HG03442 (cell line): ENCODE data around the gene FAM149A.
A peak's percentile ranks its signal among the peaks of the same experiment; 100 is the strongest.

Source experiments
- ATAC-seq: cut with Tn5 transposase; IDR thresholded peaks from one replicate; pipeline ENCODE4 v1.9.1; 2021; ENCODE audit warnings: mild to moderate bottlenecking, moderate library complexity; ENCODE audit not compliant: unreplicated experiment

Gene FAM149A

GRCh38 chr4:186200516-186200915 lies 96.0 kb downstream of the FAM149A start:
- ATAC-seq: no peak

- no peak for ATAC-seq
These were observed 96.5 kb downstream of the FAM149A start for GRCh38 chr4:186201010-186201409.

- peak; percentile 100 for ATAC-seq
These were observed 97.2 kb downstream of the FAM149A start for GRCh38 chr4:186201535-186202230.

GRCh38 chr4:186202490-186203140 lies 98.1 kb downstream of the FAM149A start:
- ATAC-seq: no peak

GRCh38 chr4:186203406-186203805 lies 98.9 kb downstream of the FAM149A start:
- no peak for ATAC-seq

- ATAC-seq: no peak
These were observed 99.6 kb downstream of the FAM149A start for GRCh38 chr4:186204103-186204559.

- no peak for ATAC-seq
These were observed 100.2 kb downstream of the FAM149A start for GRCh38 chr4:186204686-186205085.

- no peak for ATAC-seq
These were observed 100.7 kb downstream of the FAM149A start for GRCh38 chr4:186205156-186205555.

GRCh38 chr4:186216465-186217024 lies 112.0 kb downstream of the FAM149A start:
- ATAC-seq: no peak

- no peak for ATAC-seq
These were observed 113.3 kb downstream of the FAM149A start for GRCh38 chr4:186217733-186218293.

GRCh38 chr4:186221624-186222023 lies 117.1 kb downstream of the FAM149A start:
- ATAC-seq: no peak
